ENCODE data around the gene DDIAS. TPM values are rescaled to one million over a fixed set of nuclear protein-coding genes. Genes with fewer than 3 reads are reported as not detected.

The DDIAS gene
- total RNA-seq, 4 donors from 2014 or later = 0.27 to 0.83 (median 0.47) TPM; not detected in 1

DNA sequence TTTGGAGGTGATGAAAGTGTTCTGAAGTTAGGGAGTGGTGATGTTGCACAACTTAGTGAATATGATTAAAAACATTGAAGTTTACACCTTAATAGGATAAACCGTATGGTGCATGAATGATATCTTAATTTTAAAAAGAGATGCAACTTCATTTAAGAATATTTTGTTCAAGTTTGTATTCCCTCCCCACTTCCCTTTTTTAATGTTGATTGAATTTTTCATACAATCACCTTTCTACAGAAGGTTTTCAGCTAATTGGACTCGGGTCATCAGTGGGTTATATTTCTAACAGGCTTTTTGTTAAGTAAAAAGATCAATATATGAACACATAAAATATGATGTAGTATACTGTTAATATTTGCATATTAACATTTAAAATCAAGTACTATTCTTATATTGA lies 72.6 kb downstream of the DDIAS start:
- H3K4me3 ChIP-seq = no peak overlapping the region
- H3K27ac ChIP-seq = no peak overlapping the region

DNA sequence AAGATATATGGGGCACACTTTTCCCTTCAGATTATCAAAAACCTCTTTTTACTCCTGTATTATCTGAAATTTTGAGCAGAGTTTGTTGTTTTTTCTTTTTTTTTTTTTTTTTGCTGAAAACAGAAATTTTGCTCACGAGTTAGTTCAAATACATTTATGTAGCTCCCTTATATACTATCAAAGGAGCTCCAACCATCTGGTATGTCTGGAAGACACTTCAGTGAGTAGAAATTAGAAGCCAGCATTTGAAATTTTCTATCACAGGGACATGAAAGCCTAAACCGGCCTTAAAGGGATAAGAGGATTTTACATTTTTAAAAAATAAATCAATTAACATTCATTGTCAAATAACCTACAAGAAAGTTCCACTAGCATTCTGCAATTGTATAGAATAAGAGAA lies 73.3 kb downstream of the DDIAS start:
- no peaks in the 10 kb centered on the region for H3K9me3 ChIP-seq
- H3K27ac ChIP-seq = no peak overlapping the region
- no peaks in the 10 kb centered on the region for H3K4me1 ChIP-seq
- H3K27me3 ChIP-seq = no peaks in the 10 kb centered on the region
- no peak overlapping the region for H3K4me3 ChIP-seq
- no peak for TF ChIP-seq POLR2A (IDR thresholded peaks at IDR 0.05)
- TF ChIP-seq, protein P1, sequence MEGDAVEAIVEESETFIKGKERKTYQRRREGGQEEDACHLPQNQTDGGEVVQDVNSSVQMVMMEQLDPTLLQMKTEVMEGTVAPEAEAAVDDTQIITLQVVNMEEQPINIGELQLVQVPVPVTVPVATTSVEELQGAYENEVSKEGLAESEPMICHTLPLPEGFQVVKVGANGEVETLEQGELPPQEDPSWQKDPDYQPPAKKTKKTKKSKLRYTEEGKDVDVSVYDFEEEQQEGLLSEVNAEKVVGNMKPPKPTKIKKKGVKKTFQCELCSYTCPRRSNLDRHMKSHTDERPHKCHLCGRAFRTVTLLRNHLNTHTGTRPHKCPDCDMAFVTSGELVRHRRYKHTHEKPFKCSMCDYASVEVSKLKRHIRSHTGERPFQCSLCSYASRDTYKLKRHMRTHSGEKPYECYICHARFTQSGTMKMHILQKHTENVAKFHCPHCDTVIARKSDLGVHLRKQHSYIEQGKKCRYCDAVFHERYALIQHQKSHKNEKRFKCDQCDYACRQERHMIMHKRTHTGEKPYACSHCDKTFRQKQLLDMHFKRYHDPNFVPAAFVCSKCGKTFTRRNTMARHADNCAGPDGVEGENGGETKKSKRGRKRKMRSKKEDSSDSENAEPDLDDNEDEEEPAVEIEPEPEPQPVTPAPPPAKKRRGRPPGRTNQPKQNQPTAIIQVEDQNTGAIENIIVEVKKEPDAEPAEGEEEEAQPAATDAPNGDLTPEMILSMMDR (IDR thresholded peaks at IDR 0.05) = no peak
- H3K36me3 ChIP-seq = no peaks in the 10 kb centered on the region
- no peak for DNase-seq

More for the DNA sequence above, 72.6 kb downstream of the DDIAS start:
- no peaks in the 10 kb centered on the region for H3K4me1 ChIP-seq
- no peak for TF ChIP-seq POLR2A (IDR thresholded peaks at IDR 0.05)
- TF ChIP-seq, protein P1 (IDR thresholded peaks at IDR 0.05) = no peak
- no peaks in the 10 kb centered on the region for H3K9me3 ChIP-seq
- no peaks in the 10 kb centered on the region for H3K36me3 ChIP-seq
- H3K27me3 ChIP-seq = no peaks in the 10 kb centered on the region
- DNase-seq = no peak

DNA sequence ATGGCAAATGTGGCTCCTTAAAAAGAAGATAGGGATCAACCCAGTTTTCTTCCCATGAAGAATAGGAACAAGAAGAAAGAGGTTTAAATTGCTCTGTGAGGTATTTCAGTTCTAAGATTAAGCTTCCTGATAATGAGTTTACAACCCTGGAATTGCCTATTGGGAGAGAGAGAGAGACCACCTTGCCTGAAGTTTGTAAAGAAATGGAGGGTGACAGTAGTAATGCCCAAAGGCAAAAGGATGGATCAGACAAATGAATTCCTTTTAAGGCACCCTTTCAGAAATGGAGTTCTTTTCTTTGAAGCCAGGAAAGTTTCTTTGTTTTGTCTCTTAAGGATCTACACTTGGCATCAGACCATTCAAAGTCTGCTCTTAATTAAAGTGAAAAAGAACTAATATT lies 74.3 kb downstream of the DDIAS start:
- Histone ChIP-seq H3K9me3 (no peaks in the 10 kb centered on the region), H3K27ac (no peak overlapping the region), H3K4me3 (no peak overlapping the region), H3K4me1 (no peaks in the 10 kb centered on the region), H3K27me3 (no peaks in the 10 kb centered on the region), H3K36me3 (no peaks in the 10 kb centered on the region)
- no peak for DNase-seq
- TF ChIP-seq, protein P1 (IDR thresholded peaks at IDR 0.05) = no peak
- TF ChIP-seq POLR2A (IDR thresholded peaks at IDR 0.05) = no peak

DNA sequence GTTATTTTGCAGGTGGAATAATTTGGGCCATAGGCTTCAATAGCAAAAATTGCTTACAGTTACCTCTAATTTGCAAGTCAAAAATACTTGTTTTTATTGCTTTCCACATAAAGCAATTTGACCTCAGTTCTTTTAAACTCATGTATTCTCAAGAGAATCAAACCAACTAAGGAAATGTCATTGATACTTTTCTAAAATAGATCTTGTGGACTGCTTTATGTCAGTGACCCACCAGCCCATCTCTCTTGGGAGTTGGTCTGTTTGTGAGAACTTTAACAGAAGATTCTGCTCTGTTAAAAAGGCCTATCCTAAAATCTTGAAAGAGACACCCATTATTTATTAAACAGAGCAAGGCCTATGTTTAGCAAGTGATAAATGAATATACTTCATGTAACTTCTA lies 75.2 kb downstream of the DDIAS start:
- DNase-seq = no peak
- H3K27ac ChIP-seq = no peak overlapping the region

DNA sequence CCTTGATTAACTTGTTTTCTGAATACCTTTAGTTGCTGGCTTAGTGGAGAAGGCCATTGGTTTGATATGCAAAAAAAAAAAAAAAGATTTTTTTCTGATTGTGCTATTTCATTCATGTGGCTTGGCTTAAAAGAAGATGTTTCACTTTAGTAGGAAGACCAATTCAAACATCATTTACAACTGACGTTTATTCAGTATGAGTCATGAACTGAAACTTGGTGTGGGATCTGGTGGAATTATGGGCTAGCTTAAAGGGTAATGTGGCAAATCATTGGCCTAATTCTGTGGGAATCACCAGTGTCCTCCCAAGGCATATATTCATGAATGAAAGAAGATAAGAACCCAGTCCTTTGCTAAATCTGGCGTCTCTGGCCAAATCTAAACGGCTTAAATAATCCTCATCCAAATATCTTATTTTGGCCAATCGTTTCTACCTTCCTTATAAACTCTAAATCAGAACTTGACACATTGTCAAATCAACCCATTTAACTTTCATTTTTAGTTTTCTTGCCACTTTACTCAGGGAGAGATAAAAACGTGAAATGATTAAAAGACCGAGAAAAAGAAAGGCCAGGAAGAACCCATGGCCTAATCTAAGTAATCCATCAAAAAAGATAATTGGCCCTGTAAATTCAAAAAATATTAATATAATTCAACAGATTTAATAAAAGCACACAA lies 77.0 kb downstream of the DDIAS start:
- no peaks in the 10 kb centered on the region for H3K27me3 ChIP-seq
- no peak overlapping the region for H3K27ac ChIP-seq
- H3K4me3 ChIP-seq = no peak overlapping the region
- peaks cover 0 to 7% (median 0%) of the 10 kb centered on the region in 3 donors for H3K36me3 ChIP-seq
- TF ChIP-seq, protein P1 (IDR thresholded peaks at IDR 0.05) = no peak
- no peak for TF ChIP-seq POLR2A (IDR thresholded peaks at IDR 0.05)
- no peak for DNase-seq
- no peaks in the 10 kb centered on the region for H3K9me3 ChIP-seq
- H3K4me1 ChIP-seq = no peaks in the 10 kb centered on the region

More for the DNA sequence above, 75.2 kb downstream of the DDIAS start:
- no peaks in the 10 kb centered on the region for H3K4me1 ChIP-seq
- H3K9me3 ChIP-seq = no peaks in the 10 kb centered on the region
- H3K36me3 ChIP-seq = peaks cover 0 to 4% (median 0%) of the 10 kb centered on the region in 3 donors
- H3K27me3 ChIP-seq = no peaks in the 10 kb centered on the region
- no peak overlapping the region for H3K4me3 ChIP-seq
- TF ChIP-seq, protein P1 (IDR thresholded peaks at IDR 0.05) = no peak
- TF ChIP-seq POLR2A (IDR thresholded peaks at IDR 0.05) = no peak

Measured in Peyer's patch (tissue), 4 donors.